RWPE1 (cell line): ENCODE measurements around the gene FBXW2.

Experiments
- CTCF ChIA-PET: fragments of 350-600 bp; sonication (Branson Sonifier 250); formaldehyde crosslinking; extraction: SDS; loops from one replicate; lab custom pipeline; 2021; lab: Yijun Ruan, JAX
- POLR2A ChIA-PET: fragments of 400-600 bp; formaldehyde crosslinking; extraction: SDS; loops from one replicate; lab custom pipeline; 2020; ENCODE audit warnings: antibody characterized with exemption; ENCODE audit not compliant: low non-redundant PET; lab: Yijun Ruan, JAX
- DNase-seq: peaks from one replicate; pipeline ENCODE4 v3.0.0; 2012; ENCODE audit warnings: low spot score
- H3K27ac ChIP-seq: fragments of 450-650 bp; 2 replicates; pipeline ENCODE4 v1.5.1; 2017
- CTCF ChIP-seq: fragments of 450-650 bp; conservative IDR thresholded peaks from 2 replicates; pipeline ENCODE4 v1.5.1; 2017; ENCODE audit warnings: low read depth, mild to moderate bottlenecking

The FBXW2 gene

DNA sequence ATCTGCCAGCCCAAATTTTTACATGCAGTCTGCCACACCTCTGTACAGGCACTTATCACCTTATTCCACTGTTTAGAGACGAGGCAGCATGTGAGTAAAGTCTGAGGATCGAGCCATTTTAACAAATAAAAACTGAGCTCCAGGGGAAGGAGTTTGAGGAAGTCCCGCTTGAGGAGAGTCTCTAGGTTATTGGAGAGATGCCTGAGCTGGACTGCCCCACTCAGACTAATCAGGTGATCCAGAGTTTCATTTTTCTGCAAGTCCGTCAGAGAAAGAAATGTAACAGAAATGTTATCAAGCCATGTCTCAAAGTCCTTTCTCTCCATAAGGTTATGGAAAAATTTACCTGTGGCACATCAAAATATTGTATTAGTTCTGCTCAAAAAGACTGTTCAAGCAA lies 5.3 kb downstream of the FBXW2 start:
- ChIA-PET POLR2A (no interaction called here), CTCF (interaction anchor here (0.5 to 0.6 kb wide), 2 partner anchors 28 to 194 kb away, joined by 3 to 4 read pairs; no protein-coding TSS in a partner anchor)
- no peak for DNase-seq
- no peak for TF ChIP-seq CTCF
- H3K27ac ChIP-seq: no peak overlapping the region

- POLR2A ChIA-PET: no interaction called here
- no peak for DNase-seq
- H3K27ac ChIP-seq: no peak overlapping the region
- TF ChIP-seq CTCF: no peak
- CTCF ChIA-PET: no interaction called here
These were observed 9.6 kb downstream of the FBXW2 start for GRCh38 chr9:120783602-120784047.

DNA sequence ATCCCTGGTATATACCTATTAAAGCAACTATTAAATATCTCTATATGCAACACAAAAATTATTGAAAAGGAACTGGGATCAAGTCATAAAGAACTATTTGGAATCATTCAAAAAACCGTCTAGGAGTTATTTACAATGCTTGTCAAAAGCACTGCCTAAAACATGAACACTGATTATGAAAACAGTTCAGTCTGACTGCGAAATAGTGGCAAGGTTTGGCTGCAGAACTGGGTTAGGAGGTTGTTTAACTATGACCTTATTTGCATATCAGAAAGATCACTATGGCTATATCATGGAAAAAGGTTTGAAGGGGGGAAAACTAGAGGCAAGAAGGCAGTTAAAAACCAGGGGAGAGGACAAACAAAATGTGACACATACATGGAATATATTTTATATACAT lies 12.0 kb downstream of the FBXW2 start:
- ChIA-PET POLR2A (no interaction called here), CTCF (interaction anchor here (0.6 kb wide), 1 partner anchor 429 kb away, joined by 4 read pairs; no protein-coding TSS in a partner anchor)
- DNase-seq: no peak
- no peak overlapping the region for H3K27ac ChIP-seq
- no peak for TF ChIP-seq CTCF

GRCh38 chr9:120780367-120780766 lies 12.8 kb downstream of the FBXW2 start:
- no peak overlapping the region for H3K27ac ChIP-seq
- POLR2A ChIA-PET: no interaction called here
- no peak for DNase-seq
- CTCF ChIA-PET: no interaction called here
- TF ChIP-seq CTCF: no peak

DNA sequence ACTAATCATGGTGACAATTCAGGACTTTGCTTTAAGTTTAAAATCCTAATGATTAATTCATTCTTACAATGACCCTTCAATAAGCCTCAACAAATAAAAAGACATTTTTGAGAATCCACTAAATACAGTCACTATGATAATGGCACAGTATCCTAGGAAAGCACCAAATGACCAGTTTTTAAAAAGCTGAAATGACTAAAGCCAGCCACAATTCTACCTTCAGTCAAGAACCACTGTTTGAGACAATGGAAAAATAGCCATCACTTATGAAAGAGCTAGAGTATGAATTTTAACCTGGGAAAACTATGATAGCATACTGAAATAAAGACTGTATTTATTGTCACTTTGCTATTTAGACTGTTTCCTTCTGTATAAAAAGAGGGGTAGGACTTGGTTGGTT lies 14.0 kb downstream of the FBXW2 start:
- H3K27ac ChIP-seq: no peak overlapping the region
- CTCF ChIA-PET: no interaction called here
- POLR2A ChIA-PET: interaction anchor here (0.7 to 1.6 kb wide), 2 partner anchors 14 to 241 kb away, joined by 6 to 7 read pairs; partner anchors contain the start of gene FBXW2
- DNase-seq: no peak
- no peak for TF ChIP-seq CTCF

DNA sequence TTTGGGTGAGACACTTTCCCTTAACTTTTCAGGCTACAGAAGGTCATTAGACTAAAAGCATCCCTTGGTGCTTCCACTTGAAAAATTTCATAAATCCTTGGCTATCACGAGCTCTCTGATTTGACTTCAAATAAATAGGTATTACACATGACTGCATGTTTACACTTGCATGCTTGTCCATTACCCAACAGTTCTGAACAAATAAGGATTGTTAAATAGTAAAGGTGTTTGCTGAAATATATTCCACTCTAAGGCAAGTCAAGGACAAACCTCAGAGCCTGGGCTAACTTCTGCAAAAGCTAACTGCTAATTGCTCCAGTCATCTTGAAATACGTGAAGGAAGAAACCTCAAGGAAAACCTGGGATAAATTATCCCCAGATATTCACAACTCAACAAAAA lies 14.5 kb downstream of the FBXW2 start:
- ChIA-PET POLR2A (interaction anchor here (1.6 kb wide), 1 partner anchor 14 kb away, joined by 6 read pairs; the partner anchor contains the start of gene FBXW2), CTCF (interaction anchor here (0.5 kb wide), 1 partner anchor 15 kb away, joined by 3 read pairs; the partner anchor contains the start of gene FBXW2)
- DNase-seq: peak; percentile 59
- H3K27ac ChIP-seq: no peak overlapping the region
- TF ChIP-seq CTCF: no peak
